Gastroesophageal sphincter (tissue), 2 donors: ENCODE data around the gene TMX3.

ENCODE experiments used
- POLR2A ChIP-seq, 2 donors: fragments of 450-650 bp; IDR thresholded peaks; one replicate each; pipeline ENCODE4 v1.6.1; 2017; ENCODE audit warnings: antibody characterized with exemption in 2 of 2, mild to moderate bottlenecking in 2 of 2, moderate library complexity in 1 of 2
- POLR2AphosphoS5 ChIP-seq: sonication (generic); formaldehyde crosslinking; IDR thresholded peaks from one replicate; pipeline ENCODE4 v1.6.1; 2017; ENCODE audit warnings: antibody characterized with exemption

- TF ChIP-seq POLR2AphosphoS5 (no peak), POLR2A (IDR thresholded peaks at IDR 0.05) (no peak)
Measured at GRCh38 chr18:68759308-68759707, 44.4 kb upstream of the TMX3 start.
